Endothelial cell (in vitro differentiated cells): ENCODE data around the gene RRP1B. TPM values are rescaled to one million over a fixed set of nuclear protein-coding genes. Genes with fewer than 3 reads are reported as not detected.

Experiments
- DNase-seq: peaks from one replicate; pipeline ENCODE4 v3.0.0; 2021; ENCODE audit warnings: low spot score
- H3K27ac Mint-ChIP-seq: one replicate; pipeline ENCODE4 v1.8.0; 2021; ENCODE audit warnings: mixed read lengths, inconsistent platforms; ENCODE audit not compliant: unreplicated experiment
- H3K27me3 Mint-ChIP-seq: one replicate; pipeline ENCODE4 v1.8.0; 2021; ENCODE audit warnings: mild to moderate bottlenecking, moderate library complexity, mixed read lengths, inconsistent platforms; ENCODE audit not compliant: unreplicated experiment
- H3K36me3 Mint-ChIP-seq: one replicate; pipeline ENCODE4 v1.8.0; 2021; ENCODE audit warnings: mild to moderate bottlenecking, low read depth, mixed read lengths, inconsistent platforms; ENCODE audit not compliant: unreplicated experiment
- H3K4me1 Mint-ChIP-seq: one replicate; pipeline ENCODE4 v1.8.0; 2021; ENCODE audit warnings: mild to moderate bottlenecking, mixed read lengths, inconsistent platforms; ENCODE audit not compliant: unreplicated experiment
- H3K4me3 Mint-ChIP-seq: one replicate; pipeline ENCODE4 v1.8.0; 2021; ENCODE audit warnings: mild to moderate bottlenecking, mixed read lengths, inconsistent platforms; ENCODE audit not compliant: unreplicated experiment
- H3K9me3 Mint-ChIP-seq: one replicate; pipeline ENCODE4 v1.8.0; 2021; ENCODE audit warnings: mixed read lengths, inconsistent platforms; ENCODE audit not compliant: unreplicated experiment
- CTCF ChIP-seq: fragments of 200-600 bp; sonication (generic); IDR thresholded peaks from one replicate; pipeline ENCODE4 v1.5.0; 2021; ENCODE audit warnings: antibody characterized with exemption; ENCODE audit not compliant: unreplicated experiment
- total RNA-seq: library from RNA; stranded (reverse); fragmentation: NEBNext Ultra II Directional; extraction: Animal tissue kit (Norgen Biotek cat#: 25700); gene quantifications from one replicate; pipeline ENCODE4 v1.2.1, GENCODE V29; 2021; ENCODE audit not compliant: unreplicated experiment

The RRP1B gene
- total RNA-seq, 1 donor from 2014 or later = 33.8 TPM

DNA sequence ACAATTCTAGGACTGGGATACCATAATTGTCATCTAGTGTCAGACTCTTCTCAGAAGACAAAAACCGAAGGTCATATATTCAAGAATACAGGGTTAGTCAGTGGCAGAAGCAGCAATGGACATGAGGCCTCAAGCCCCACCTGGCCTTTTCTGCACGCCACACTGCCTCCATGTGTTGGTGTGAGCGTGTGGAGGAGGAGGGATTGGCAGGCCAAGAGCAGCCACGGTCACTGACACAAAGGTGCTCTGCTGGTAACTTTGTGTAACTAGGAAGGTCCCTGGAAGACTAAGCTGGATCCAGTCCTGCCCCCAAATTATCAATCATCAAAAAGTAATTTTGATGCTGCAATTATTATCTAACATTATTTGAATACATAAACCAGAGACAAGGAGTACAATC, 35.0 kb upstream of the RRP1B start:
- Mint-ChIP-seq H3K27me3 (peaks cover 3% of the 10 kb centered on the region), H3K4me3 (no peak overlapping the region), H3K27ac (no peak overlapping the region), H3K4me1 (no peaks in the 10 kb centered on the region), H3K36me3 (peaks cover 18% of the 10 kb centered on the region), H3K9me3 (no peaks in the 10 kb centered on the region)
- no peak for DNase-seq
- TF ChIP-seq CTCF = no peak

DNA sequence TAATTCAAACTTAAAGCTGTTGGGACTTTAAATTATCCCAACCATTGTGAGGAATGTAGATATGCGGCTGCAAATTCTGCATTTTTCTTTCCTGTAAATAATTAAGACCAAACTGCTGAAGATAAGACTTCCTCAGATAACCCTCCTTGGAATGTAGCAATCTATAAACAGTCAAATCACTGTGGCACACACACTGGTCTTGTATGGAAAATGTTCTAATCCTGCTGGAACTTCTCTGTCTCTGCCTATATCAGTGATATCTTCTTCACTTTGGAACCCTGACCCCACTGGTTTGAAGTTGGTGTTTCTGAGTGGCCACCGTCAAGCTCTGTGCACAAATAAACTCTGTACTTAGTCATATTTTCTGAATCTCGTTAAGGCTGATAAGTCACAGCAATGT, 33.0 kb upstream of the RRP1B start:
- Mint-ChIP-seq H3K4me1 (no peaks in the 10 kb centered on the region), H3K36me3 (peaks cover 17% of the 10 kb centered on the region), H3K27ac (no peak overlapping the region), H3K9me3 (no peaks in the 10 kb centered on the region), H3K27me3 (peaks cover 1% of the 10 kb centered on the region), H3K4me3 (no peak overlapping the region)
- no peak for DNase-seq
- no peak for TF ChIP-seq CTCF

DNA sequence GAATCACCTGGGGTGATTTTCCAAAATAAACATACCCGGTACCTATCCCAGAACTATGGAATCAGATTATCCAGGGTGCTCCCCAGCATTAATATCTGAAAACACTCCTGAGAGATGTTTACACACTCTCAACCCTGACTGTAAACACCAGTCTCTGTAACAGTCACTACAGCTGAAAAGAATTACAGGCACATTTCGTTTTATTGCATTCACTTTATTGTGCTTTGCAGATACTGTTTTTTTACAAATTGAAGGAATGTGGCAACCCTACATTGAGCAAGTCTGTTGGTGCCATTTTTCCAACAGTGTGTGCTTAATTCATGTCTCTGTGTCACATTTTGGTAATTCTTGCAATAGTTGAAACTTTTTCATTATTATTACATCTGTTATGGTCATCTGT, 31.8 kb upstream of the RRP1B start:
- Mint-ChIP-seq H3K27me3 (peaks cover 2% of the 10 kb centered on the region), H3K4me3 (no peak overlapping the region), H3K9me3 (no peaks in the 10 kb centered on the region), H3K36me3 (peaks cover 17% of the 10 kb centered on the region), H3K4me1 (no peaks in the 10 kb centered on the region), H3K27ac (no peak overlapping the region)
- no peak for DNase-seq
- TF ChIP-seq CTCF = no peak

GRCh38 chr21:43631411-43632107, 27.8 kb upstream of the RRP1B start:
- Mint-ChIP-seq H3K9me3 (no peaks in the 10 kb centered on the region), H3K27ac (no peak overlapping the region), H3K36me3 (peaks cover 17% of the 10 kb centered on the region), H3K4me3 (no peak overlapping the region), H3K4me1 (no peaks in the 10 kb centered on the region), H3K27me3 (peaks cover 2% of the 10 kb centered on the region)
- TF ChIP-seq CTCF = no peak
- no peak for DNase-seq

DNA sequence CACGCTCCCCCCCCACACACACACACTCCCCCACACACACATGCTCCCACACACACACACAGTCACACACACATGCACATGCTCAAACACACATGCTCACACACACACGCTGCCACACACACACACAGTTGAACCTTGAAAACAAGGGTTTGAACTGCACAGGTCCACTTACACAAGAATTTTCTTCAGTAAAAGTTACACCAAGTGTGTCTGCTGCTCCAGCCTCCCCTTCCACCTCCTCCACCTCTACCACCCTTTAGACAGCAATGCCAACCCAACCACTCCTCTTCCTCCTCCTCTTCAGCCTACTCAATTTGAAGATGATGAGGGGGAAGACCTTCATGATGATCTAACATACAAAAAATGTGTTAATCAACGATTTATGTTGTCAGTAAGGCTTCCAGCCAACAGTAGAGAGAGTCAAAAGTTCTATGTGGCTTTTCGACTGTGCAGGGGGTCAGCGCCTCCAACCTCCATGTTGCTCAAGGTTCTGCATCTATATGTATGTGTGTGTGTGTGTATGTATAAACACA, 26.9 kb upstream of the RRP1B start:
- no peak overlapping the region for H3K27ac Mint-ChIP-seq

More for the DNA sequence above, 26.9 kb upstream of the RRP1B start:
- Mint-ChIP-seq H3K27me3 (peaks cover 2% of the 10 kb centered on the region), H3K4me1 (no peaks in the 10 kb centered on the region), H3K9me3 (no peaks in the 10 kb centered on the region), H3K4me3 (no peak overlapping the region), H3K36me3 (peaks cover 17% of the 10 kb centered on the region)
- no peak for DNase-seq
- TF ChIP-seq CTCF = no peak
